ENCODE results near the gene CHID1.
A peak's percentile ranks its signal among the peaks of the same experiment; 100 is the strongest.

The CHID1 gene

GRCh38 chr11:933142-933851, 22.7 kb upstream of the CHID1 start:
- DNase-seq (no peak), ATAC-seq (peak; percentile 7)

GRCh38 chr11:932435-932834, 21.8 kb upstream of the CHID1 start:
- ATAC-seq: no peak
- DNase-seq: no peak

- DNase-seq: no peak
- ATAC-seq: no peak
Observed at GRCh38 chr11:931385-931784, 20.8 kb upstream of the CHID1 start.

- ATAC-seq: no peak
- DNase-seq: no peak
Observed at GRCh38 chr11:929405-929804, 18.8 kb upstream of the CHID1 start.

GRCh38 chr11:928786-929185, 18.2 kb upstream of the CHID1 start:
- DNase-seq (no peak), ATAC-seq (no peak)

GRCh38 chr11:927871-928270, 17.3 kb upstream of the CHID1 start:
- ATAC-seq (no peak), DNase-seq (peak; percentile 26)

- peak; percentile 15 for DNase-seq
- no peak for ATAC-seq
Observed at GRCh38 chr11:926341-926916, 15.8 kb upstream of the CHID1 start.

- DNase-seq (peak; percentile 96), ATAC-seq (peak; percentile 75)
Observed at GRCh38 chr11:925496-926301, 15.1 kb upstream of the CHID1 start, which contains the start of gene AP2A2. Gene AP2A2, plus strand, starts transcription at chr11:925870. Its CDS starts 152 bp downstream, at chr11:926022.

- no peak for ATAC-seq
- no peak for DNase-seq
Observed at GRCh38 chr11:925158-925495, 14.5 kb upstream of the CHID1 start.

- ATAC-seq: no peak
- no peak for DNase-seq
Observed at GRCh38 chr11:924406-925157, 14.0 kb upstream of the CHID1 start.

- DNase-seq: no peak
- ATAC-seq: no peak
Observed at GRCh38 chr11:923691-924405, 13.2 kb upstream of the CHID1 start.

- no peak for ATAC-seq
Observed at GRCh38 chr11:921921-922678, 11.5 kb upstream of the CHID1 start.

GRCh38 chr11:917426-917825, 6.8 kb upstream of the CHID1 start:
- DNase-seq (no peak), ATAC-seq (no peak)

More at GRCh38 chr11:921921-922678, 11.5 kb upstream of the CHID1 start:
- no peak for DNase-seq

GRCh38 chr11:914747-915501, 4.3 kb upstream of the CHID1 start:
- ATAC-seq: no peak
- no peak for DNase-seq

- DNase-seq: no peak
- no peak for ATAC-seq
Observed at GRCh38 chr11:914204-914603, 3.6 kb upstream of the CHID1 start.

GRCh38 chr11:913043-913442, 2.4 kb upstream of the CHID1 start:
- DNase-seq (no peak), ATAC-seq (no peak)

- DNase-seq (no peak), ATAC-seq (no peak)
Observed at GRCh38 chr11:912266-912665, 1.7 kb upstream of the CHID1 start.

- ATAC-seq (no peak), DNase-seq (no peak)
Observed at GRCh38 chr11:911890-912219, 1.2 kb upstream of the CHID1 start.

- peak; percentile 34 for ATAC-seq
- DNase-seq: peak; percentile 58
Observed at GRCh38 chr11:911031-911889, 650 bp upstream of the CHID1 start.
